Measurements from ENCODE around the gene FAM120A.

GRCh38 chr9:93467462-93467861 lies 16.0 kb downstream of the FAM120A start:
- TF ChIP-seq, protein P1, sequence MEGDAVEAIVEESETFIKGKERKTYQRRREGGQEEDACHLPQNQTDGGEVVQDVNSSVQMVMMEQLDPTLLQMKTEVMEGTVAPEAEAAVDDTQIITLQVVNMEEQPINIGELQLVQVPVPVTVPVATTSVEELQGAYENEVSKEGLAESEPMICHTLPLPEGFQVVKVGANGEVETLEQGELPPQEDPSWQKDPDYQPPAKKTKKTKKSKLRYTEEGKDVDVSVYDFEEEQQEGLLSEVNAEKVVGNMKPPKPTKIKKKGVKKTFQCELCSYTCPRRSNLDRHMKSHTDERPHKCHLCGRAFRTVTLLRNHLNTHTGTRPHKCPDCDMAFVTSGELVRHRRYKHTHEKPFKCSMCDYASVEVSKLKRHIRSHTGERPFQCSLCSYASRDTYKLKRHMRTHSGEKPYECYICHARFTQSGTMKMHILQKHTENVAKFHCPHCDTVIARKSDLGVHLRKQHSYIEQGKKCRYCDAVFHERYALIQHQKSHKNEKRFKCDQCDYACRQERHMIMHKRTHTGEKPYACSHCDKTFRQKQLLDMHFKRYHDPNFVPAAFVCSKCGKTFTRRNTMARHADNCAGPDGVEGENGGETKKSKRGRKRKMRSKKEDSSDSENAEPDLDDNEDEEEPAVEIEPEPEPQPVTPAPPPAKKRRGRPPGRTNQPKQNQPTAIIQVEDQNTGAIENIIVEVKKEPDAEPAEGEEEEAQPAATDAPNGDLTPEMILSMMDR (IDR thresholded peaks at IDR 0.05) = no peak
- TF ChIP-seq ESRRA (CRISPR knock-in tag; IDR thresholded peaks at IDR 0.05; ENCODE audit: borderline replicate concordance) = no peak
- TF ChIP-seq CBFB (CRISPR knock-in tag; IDR thresholded peaks at IDR 0.05; ENCODE audit: low read depth) = no peak
- no peak for TF ChIP-seq ZMAT4 (CRISPR knock-in tag; IDR thresholded peaks at IDR 0.05)
- no peak for TF ChIP-seq ATF3 (CRISPR knock-in tag; conservative IDR thresholded peaks at IDR 0.05)
- no peak for TF ChIP-seq TP53 (CRISPR knock-in tag; IDR thresholded peaks at IDR 0.05)
- no peak for TF ChIP-seq TEAD4 (CRISPR knock-in tag; IDR thresholded peaks at IDR 0.05)
- TF ChIP-seq ZBTB43 (CRISPR knock-in tag; IDR thresholded peaks at IDR 0.05) = no peak
- TF ChIP-seq IRF1 (CRISPR knock-in tag; IDR thresholded peaks at IDR 0.05) = no peak
- no peak for TF ChIP-seq TEAD1 (CRISPR knock-in tag; IDR thresholded peaks at IDR 0.05)
- no peak for TF ChIP-seq ZSCAN18 (CRISPR knock-in tag; IDR thresholded peaks at IDR 0.05)
- TF ChIP-seq, protein P2, sequence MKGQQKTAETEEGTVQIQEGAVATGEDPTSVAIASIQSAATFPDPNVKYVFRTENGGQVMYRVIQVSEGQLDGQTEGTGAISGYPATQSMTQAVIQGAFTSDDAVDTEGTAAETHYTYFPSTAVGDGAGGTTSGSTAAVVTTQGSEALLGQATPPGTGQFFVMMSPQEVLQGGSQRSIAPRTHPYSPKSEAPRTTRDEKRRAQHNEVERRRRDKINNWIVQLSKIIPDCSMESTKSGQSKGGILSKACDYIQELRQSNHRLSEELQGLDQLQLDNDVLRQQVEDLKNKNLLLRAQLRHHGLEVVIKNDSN (CRISPR knock-in tag; IDR thresholded peaks at IDR 0.05) = no peak
- no peak for TF ChIP-seq MLX (CRISPR knock-in tag; IDR thresholded peaks at IDR 0.05)

All from WTC11 (cell line).